Stimulated activated CD8-positive, alpha-beta memory T cell treated with anti-CD3 and anti-CD28 coated beads, Interleukin-15, amount 100 ng/mL, for 4 hours (primary cell): ENCODE data around the gene LSM3.

ENCODE experiments used
- DNase-seq, 2 donors: peaks; one replicate each; pipeline ENCODE4 v3.0.0-alpha.2; 2020; ENCODE audit warnings: low read depth in 2 of 2

The LSM3 gene

DNA sequence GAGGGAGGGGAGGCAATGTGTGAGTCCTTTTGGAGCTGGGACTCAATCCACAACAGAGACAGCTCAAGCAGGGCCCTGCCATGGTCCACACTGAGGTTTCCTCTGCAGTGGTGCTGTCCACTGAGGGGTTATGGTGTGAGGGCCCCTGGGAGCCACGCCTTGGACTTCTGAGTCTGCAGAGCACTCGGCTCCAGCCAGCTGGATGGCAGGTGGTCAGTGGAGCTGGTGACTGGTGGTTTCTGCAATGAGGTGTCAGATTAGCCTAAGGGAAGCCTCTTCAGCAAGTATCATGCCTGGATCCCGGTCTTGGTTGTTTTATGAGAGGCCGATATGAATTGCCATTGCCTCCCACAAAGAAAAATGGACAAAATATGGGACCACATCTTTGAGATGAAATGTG lies 21.7 kb downstream of the LSM3 start:
- DNase-seq, result no peak

GRCh38 chr3:14200841-14201240 lies 22.2 kb downstream of the LSM3 start:
- no peak for DNase-seq

GRCh38 chr3:14201940-14202684 lies 23.5 kb downstream of the LSM3 start:
- DNase-seq, result no peak

GRCh38 chr3:14202874-14203520 lies 24.4 kb downstream of the LSM3 start:
- DNase-seq, result no peak

DNA sequence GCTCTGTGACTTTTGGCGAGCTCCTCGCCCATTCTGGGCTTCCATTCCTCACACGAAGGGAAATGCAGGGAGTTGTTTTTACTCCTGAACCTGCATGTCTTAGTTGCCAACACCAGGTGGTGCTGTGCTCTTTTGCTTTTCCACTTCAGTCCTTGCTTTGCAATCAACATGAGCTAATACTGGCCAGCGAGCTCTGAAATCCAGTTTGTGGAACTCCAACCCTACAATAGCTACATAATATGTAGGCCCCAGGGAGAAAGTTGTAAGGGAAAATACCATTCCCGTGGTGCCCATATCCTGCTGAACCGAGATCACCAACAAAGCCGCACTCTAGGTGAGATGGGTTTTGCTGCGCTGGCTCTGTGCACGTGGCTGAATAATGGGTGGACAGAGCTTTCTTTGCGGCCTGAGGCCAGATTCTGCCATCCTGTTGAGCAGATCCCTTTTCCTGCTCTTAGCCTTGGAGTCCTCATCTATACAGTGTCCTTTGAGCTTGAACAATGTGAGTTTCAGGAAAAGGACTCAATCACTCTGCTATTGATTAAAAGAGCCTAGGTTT lies 25.0 kb downstream of the LSM3 start:
- DNase-seq, result no peak

- DNase-seq, result no peak
Measured at GRCh38 chr3:14204515-14205284, 26.1 kb downstream of the LSM3 start.

DNA sequence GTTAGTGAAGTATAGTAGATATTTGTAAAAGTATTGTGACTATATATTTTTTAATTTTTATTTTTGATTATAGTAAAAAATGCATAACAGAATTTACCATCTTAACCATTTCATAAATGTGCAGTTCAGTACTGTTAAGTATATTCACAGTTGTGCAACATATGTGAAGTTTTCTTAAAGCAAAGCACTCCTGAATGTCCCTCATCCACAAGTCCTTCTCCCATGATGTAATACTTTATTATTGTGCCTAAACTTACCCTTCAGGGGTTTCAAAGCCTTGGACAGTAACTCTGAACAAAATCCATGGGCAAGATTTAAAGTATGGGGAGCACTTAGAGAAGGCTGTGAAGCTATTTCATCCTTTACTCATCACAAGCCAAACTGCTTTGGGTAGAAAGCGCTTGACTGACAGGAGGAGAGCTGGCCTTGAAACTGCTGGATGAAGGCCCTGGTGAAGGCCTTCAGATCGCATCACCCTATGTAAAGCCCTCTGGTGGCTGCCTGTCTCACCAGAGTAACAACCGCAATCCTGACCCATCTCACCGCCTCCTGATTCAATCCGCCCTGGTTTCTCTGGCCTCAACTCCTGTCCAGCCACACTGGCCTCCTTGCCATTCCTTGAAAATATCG lies 28.0 kb downstream of the LSM3 start:
- no peak for DNase-seq

- no peak for DNase-seq
Measured at GRCh38 chr3:14208168-14208567, 29.6 kb downstream of the LSM3 start.

- no peak for DNase-seq
Measured at GRCh38 chr3:14208977-14209394, 30.4 kb downstream of the LSM3 start.

DNA sequence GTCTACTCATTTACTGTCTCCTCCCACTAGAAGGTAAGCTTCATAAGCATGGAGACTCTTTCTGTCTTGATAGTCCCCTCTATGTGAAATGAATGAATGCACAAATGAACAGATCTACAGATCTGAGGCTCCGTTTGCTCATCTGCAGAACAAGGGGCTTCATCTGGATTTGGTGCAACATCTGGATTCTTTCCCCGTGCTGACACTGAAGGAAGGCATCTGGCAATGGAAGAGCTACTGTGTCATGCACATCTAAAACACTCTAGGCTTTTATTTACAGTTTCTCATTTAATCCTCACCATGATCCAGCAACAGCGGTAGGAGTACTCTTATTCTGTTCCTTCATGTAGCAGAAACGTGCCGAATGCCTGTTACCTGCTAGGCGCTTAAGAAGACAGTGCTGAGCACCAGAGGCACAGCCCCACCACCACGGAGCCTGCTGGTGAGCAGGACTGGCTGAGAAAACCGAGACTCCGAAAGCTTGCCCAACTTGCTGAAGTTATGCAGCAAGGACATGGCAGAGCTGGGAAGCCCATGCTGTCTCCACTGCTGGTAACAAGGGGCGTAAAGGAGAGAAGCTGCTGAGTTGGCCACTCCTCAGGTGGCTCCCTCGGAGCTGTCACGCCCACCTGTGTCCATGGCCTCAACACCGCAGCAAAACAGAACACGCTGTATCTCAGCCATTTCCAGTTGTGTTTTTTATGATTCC lies 31.1 kb downstream of the LSM3 start:
- DNase-seq, result no peak

GRCh38 chr3:14210290-14210688 lies 31.7 kb downstream of the LSM3 start:
- DNase-seq, result no peak

DNA sequence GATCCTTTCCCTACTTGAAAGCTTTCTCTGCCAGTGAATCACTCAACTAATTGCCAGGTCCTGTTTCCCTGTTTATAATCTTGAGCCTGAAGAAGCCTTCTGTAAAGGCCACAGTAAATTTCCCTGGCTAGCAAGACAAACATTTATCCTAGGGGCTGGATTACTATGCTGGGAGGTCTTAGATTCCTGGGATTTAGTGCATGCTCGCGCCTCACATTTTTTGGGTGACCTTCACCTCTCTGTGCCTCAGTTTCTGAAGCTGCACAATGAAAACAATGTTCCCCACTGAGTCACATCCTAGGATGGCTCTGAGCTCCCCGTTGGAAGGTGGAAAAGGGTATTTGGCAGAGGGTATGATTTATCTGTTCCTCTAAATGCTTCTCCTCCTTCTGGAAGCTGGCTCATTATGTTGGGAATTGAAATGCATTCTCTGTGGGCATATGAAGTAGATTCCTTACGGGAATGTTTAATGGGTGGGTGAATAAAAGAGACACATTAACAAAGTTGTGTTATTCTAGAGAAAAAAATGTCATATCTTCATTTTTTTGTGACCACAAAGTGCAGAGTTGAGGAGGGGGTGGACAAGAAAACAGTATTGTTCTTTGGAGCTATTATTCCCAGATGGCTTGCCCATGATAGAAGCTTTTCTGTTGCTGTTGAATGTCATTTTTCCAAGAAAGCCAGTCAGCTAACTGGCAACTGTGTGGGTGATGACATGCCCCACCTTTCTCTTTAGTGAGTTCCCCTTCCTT lies 32.4 kb downstream of the LSM3 start:
- no peak for DNase-seq

GRCh38 chr3:14211621-14212020 lies 33.0 kb downstream of the LSM3 start:
- no peak for DNase-seq

GRCh38 chr3:14212032-14212431 lies 33.4 kb downstream of the LSM3 start:
- no peak for DNase-seq

- no peak for DNase-seq
Measured at GRCh38 chr3:14213066-14213774, 34.6 kb downstream of the LSM3 start.

DNA sequence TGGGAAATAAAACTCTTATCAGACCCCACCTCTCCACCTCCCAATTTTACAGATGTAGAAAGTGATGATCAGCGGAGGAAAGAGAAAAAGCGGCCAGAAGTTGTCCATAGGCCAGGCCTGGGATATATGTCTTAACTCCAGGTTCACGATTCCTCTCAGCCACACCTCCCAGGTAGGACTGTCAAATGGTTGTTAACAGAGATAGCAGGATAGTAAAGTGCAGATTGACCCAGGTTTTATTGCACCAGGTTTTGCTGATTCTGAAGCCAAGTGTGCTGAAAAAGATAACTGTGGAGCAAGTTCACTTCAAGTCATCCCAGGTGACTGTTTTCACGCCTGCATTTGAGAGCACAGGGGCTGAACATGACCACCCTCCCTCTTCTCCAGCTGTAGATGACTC lies 36.1 kb downstream of the LSM3 start:
- no peak for DNase-seq

DNA sequence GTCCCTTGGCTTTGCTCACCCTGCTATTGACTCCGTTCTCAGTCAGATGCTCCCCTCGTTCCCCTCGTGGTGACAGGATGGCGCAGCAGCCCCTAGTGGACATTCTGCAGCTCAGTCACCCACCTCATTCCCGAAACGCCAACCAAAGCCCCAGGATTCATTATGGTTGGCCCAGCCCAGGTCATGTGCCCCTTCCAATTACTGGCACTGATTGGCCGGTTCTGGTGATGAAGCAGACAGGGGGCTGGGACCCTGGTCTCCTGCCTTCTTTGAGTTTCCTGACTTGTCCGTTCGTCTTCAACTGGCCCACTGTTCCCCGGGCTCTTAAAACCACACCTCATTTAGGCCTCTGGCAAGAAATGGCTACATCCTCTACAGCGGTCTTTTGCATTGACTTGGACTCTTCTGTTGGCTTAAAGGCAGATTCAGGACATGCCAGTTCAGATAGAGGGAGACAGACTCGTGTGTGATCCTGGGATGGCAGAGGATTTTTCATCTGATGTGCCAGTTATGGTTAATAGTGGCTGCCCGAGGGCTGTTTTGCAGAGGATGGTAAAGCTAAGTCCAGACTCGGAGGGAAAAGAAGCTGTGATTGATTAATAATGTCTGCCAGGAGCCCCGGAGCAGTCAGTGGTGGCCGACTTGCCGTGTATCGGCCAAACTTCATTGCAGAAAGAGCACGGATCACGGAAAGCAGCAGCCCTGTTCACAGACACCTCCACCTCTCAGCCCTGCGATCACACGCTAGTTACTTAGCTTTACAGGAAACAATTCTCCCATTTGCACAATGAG lies 37.8 kb downstream of the LSM3 start:
- peak in 1 of 2 donors; percentile 24 for DNase-seq

GRCh38 chr3:14218355-14218754 lies 39.7 kb downstream of the LSM3 start:
- DNase-seq, result no peak

GRCh38 chr3:14220933-14221332 lies 42.3 kb downstream of the LSM3 start:
- no peak for DNase-seq
